Measurements from ENCODE around the gene CCZ1B. TPM values are rescaled to one million over a fixed set of nuclear protein-coding genes. Genes with fewer than 3 reads are reported as not detected.

CCZ1B gene
- total and polyA plus RNA-seq, 2 of the 8 experiments (the other 6 are each of a cell fraction or from before 2014, with no cell fraction given): 18.0 to 55.2 TPM

Other genes starting within 250 kb of the CCZ1B start
- 50.2 and 50.8 TPM in 2 replicates for gene ZDHHC4, start 248.8 kb downstream of the CCZ1B start, total RNA-seq (2021; fragmentation: NEBNext Ultra II Directional; extraction: Animal tissue kit (Norgen Biotek cat#: 25700))
- 171 and 174 TPM in 2 replicates for gene ZDHHC4, start 248.8 kb downstream of the CCZ1B start, polyA plus RNA-seq (2011; rRNA removed)
- 25.7 and 26.1 TPM in 2 replicates for gene INTS15, start 236.3 kb downstream of the CCZ1B start, total RNA-seq (2021; fragmentation: NEBNext Ultra II Directional; extraction: Animal tissue kit (Norgen Biotek cat#: 25700))
- gene INTS15, start 236.3 kb downstream of the CCZ1B start, polyA plus RNA-seq (2011; rRNA removed): 23.0 and 37.3 TPM in 2 replicates
- gene ZNF853, start 210.7 kb downstream of the CCZ1B start, total RNA-seq (2021; fragmentation: NEBNext Ultra II Directional; extraction: Animal tissue kit (Norgen Biotek cat#: 25700)): 5.5 and 5.7 TPM in 2 replicates
- 4.3 and 4.4 TPM in 2 replicates for gene ZNF853, start 210.7 kb downstream of the CCZ1B start, polyA plus RNA-seq (2011; rRNA removed)
- 13.7 and 15.5 TPM in 2 replicates for gene ZNF316, start 189.0 kb downstream of the CCZ1B start, total RNA-seq (2021; fragmentation: NEBNext Ultra II Directional; extraction: Animal tissue kit (Norgen Biotek cat#: 25700))
- gene ZNF316, start 189.0 kb downstream of the CCZ1B start, polyA plus RNA-seq (2011; rRNA removed): 3.6 and 6.3 TPM in 2 replicates
- gene ZNF12, start 119.3 kb downstream of the CCZ1B start, total RNA-seq (2021; fragmentation: NEBNext Ultra II Directional; extraction: Animal tissue kit (Norgen Biotek cat#: 25700)): 16.2 and 16.8 TPM in 2 replicates
- 5.0 and 6.7 TPM in 2 replicates for gene ZNF12, start 119.3 kb downstream of the CCZ1B start, polyA plus RNA-seq (2011; rRNA removed)
- gene RSPH10B2, start 72.2 kb downstream of the CCZ1B start, total RNA-seq (2021; fragmentation: NEBNext Ultra II Directional; extraction: Animal tissue kit (Norgen Biotek cat#: 25700)): 0.35 and 0.52 TPM in 2 replicates
- gene RSPH10B2, start 72.2 kb downstream of the CCZ1B start, polyA plus RNA-seq (2011; rRNA removed): 0.14 and 0.20 TPM in 2 replicates

Data from H1 (cell line).